Measurements from ENCODE around the gene RGS6. TPM values are rescaled to one million over a fixed set of nuclear protein-coding genes. Genes with fewer than 3 reads are reported as not detected.
A peak's percentile ranks its signal among the peaks of the same experiment; 100 is the strongest.
"Not testable (repeated sequence)": the region's sequence is repeated elsewhere in the genome, so short reads cannot be mapped to it uniquely, and the experiment has no call there.

The RGS6 gene
- total RNA-seq, 1 donor from 2014 or later = 2.4 TPM

GRCh38 chr14:72471346-72471745 is 539.1 kb downstream of the RGS6 start:
- Mint-ChIP-seq H3K4me3 (no peak overlapping the region), H3K27me3 (ENCODE audit: insufficient read depth) (no peaks in the 10 kb centered on the region), H3K36me3 (ENCODE audit: low read depth) (peaks cover 13% of the 10 kb centered on the region), H3K4me1 (ENCODE audit: low read depth) (peaks cover 37% of the 10 kb centered on the region), H3K27ac (no peak overlapping the region), H3K9me3 (peaks cover 7% of the 10 kb centered on the region)
- no peak for DNase-seq (ENCODE audit: low spot score)
- intact Hi-C loops (cut with micrococcal nuclease) = loop anchor here (10.0 kb wide), 1 partner anchor 1147 kb away; the partner anchor contains the start of gene SIPA1L1

GRCh38 chr14:72472845-72473244 is 540.6 kb downstream of the RGS6 start:
- intact Hi-C loops (cut with micrococcal nuclease) = loop anchor here (10.0 kb wide), 1 partner anchor 1148 kb away; the partner anchor contains the start of gene SIPA1L1
- Mint-ChIP-seq H3K27ac (no peak overlapping the region), H3K27me3 (ENCODE audit: insufficient read depth) (no peaks in the 10 kb centered on the region), H3K4me3 (no peak overlapping the region), H3K4me1 (ENCODE audit: low read depth) (peaks cover 52% of the 10 kb centered on the region), H3K9me3 (no peaks in the 10 kb centered on the region), H3K36me3 (ENCODE audit: low read depth) (peaks cover 6% of the 10 kb centered on the region)
- no peak for DNase-seq (ENCODE audit: low spot score)

DNA sequence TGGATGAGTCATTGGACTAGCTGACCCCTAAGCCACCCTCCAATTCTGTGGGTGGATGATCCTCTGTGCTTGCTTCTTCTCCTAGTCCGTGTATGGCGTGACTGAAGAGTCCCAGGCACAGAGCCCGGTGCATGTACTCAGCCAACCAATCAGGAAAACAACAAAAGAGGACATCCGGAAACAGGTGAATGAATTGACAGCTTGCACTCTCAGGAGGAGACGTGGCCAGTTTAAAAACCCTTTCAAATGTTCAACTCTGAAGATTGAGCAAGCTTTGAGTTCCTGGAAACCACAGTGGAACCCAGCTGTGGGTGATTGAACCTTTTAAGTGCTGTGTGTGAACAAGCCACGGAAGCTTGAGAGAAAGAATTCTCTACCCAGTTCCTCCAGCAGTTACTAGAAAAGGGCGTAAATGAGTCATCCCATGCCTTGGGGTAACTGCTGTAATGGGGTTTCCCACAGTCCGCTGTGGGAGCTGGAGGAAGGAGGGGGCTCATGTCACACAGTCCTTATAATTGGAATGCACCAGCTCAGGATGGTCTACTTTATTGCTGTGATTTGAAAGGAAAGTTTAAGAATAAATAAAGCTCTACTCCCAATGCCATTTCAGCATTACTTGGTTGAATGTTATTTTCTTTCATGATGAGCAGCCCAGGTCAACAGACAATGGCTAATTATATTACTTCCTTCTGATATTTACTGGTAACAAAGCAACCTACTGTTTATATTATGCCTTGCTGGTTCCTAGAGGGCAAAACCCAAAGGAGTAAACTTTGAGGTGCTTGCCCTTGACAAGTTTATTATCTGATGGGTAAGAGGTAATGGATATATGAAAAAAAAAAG is 544.6 kb downstream of the RGS6 start:
- DNase-seq (ENCODE audit: low spot score) = peak; percentile 81
- no peaks in the 10 kb centered on the region for H3K27me3 Mint-ChIP-seq (ENCODE audit: insufficient read depth)
- peak overlapping the region; percentile 87 for H3K27ac Mint-ChIP-seq
- peaks cover 11% of the 10 kb centered on the region for H3K36me3 Mint-ChIP-seq (ENCODE audit: low read depth)
- H3K4me1 Mint-ChIP-seq (ENCODE audit: low read depth) = peaks cover 80% of the 10 kb centered on the region
- H3K4me3 Mint-ChIP-seq = peak overlapping the region; percentile 53
- intact Hi-C loops (cut with micrococcal nuclease) = loop anchor here (1.0 to 10.0 kb wide), 10 partner anchors 26 to 1590 kb away; partner anchors contain the start of genes DPF3, RBM25 and SIPA1L1
- peaks cover under 1% of the 10 kb centered on the region for H3K9me3 Mint-ChIP-seq

- H3K4me3 Mint-ChIP-seq = peak overlapping the region; percentile 30
These were observed 545.3 kb downstream of the RGS6 start for GRCh38 chr14:72477578-72477977.

GRCh38 chr14:72478471-72478893 is 546.3 kb downstream of the RGS6 start:
- H3K4me3 Mint-ChIP-seq = peak overlapping the region; percentile 30
- peak overlapping the region; percentile 87 for H3K27ac Mint-ChIP-seq

More at GRCh38 chr14:72477578-72477977, 545.3 kb downstream of the RGS6 start:
- H3K27me3 Mint-ChIP-seq (ENCODE audit: insufficient read depth); H3K9me3 Mint-ChIP-seq: not testable (repeated sequence)
- Mint-ChIP-seq H3K27ac (peak overlapping the region; percentile 87), H3K36me3 (ENCODE audit: low read depth) (peaks cover 18% of the 10 kb centered on the region), H3K4me1 (ENCODE audit: low read depth) (peaks cover 81% of the 10 kb centered on the region)
- peak; percentile 12 for DNase-seq (ENCODE audit: low spot score)
- intact Hi-C loops (cut with micrococcal nuclease) = loop anchor here (1.0 to 10.0 kb wide), 8 partner anchors 35 to 1591 kb away; partner anchors contain the start of genes DPF3, RBM25 and SIPA1L1

DNA sequence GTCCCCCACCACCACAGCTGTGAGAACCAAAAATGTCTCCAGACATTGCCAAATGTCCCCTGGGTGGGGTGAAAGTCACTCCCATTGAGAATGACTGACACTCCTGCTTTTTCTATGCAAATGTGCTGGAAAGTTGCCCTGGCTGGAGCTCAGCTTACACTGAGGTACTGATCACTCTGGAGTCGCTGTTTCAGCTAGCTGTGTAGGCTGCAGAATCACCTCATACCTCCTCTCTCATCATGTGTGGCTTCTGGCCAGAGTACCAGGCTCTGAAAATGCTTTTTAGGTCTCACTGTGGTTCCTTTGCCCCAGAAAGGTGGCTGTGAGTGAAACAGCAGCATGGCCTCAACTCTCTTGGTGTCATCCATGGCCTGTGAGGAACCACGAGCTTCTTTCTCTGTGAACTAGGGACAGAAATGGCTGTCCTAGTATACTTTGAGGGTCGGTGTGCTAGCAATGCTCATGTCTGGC is 547.3 kb downstream of the RGS6 start:
- peak overlapping the region; percentile 47 for H3K4me3 Mint-ChIP-seq
- H3K9me3 Mint-ChIP-seq = peaks cover 21% of the 10 kb centered on the region
- H3K4me1 Mint-ChIP-seq (ENCODE audit: low read depth) = peaks cover 80% of the 10 kb centered on the region
- no peak for DNase-seq (ENCODE audit: low spot score)
- H3K27ac Mint-ChIP-seq = peak overlapping the region; percentile 76
- intact Hi-C loops (cut with micrococcal nuclease) = loop anchor here (5.0 to 10.0 kb wide), 3 partner anchors 37 to 1155 kb away; partner anchors contain the start of genes RBM25 and SIPA1L1
- peaks cover 31% of the 10 kb centered on the region for H3K36me3 Mint-ChIP-seq (ENCODE audit: low read depth)
- no peaks in the 10 kb centered on the region for H3K27me3 Mint-ChIP-seq (ENCODE audit: insufficient read depth)

More at GRCh38 chr14:72478471-72478893, 546.3 kb downstream of the RGS6 start:
- Mint-ChIP-seq H3K36me3 (ENCODE audit: low read depth) (peaks cover 24% of the 10 kb centered on the region), H3K27me3 (ENCODE audit: insufficient read depth) (no peaks in the 10 kb centered on the region), H3K4me1 (ENCODE audit: low read depth) (peaks cover 85% of the 10 kb centered on the region), H3K9me3 (peaks cover 14% of the 10 kb centered on the region)
- DNase-seq (ENCODE audit: low spot score) = no peak
- intact Hi-C loops (cut with micrococcal nuclease) = loop anchor here (5.0 to 10.0 kb wide), 3 partner anchors 36 to 1154 kb away; partner anchors contain the start of genes RBM25 and SIPA1L1

DNA sequence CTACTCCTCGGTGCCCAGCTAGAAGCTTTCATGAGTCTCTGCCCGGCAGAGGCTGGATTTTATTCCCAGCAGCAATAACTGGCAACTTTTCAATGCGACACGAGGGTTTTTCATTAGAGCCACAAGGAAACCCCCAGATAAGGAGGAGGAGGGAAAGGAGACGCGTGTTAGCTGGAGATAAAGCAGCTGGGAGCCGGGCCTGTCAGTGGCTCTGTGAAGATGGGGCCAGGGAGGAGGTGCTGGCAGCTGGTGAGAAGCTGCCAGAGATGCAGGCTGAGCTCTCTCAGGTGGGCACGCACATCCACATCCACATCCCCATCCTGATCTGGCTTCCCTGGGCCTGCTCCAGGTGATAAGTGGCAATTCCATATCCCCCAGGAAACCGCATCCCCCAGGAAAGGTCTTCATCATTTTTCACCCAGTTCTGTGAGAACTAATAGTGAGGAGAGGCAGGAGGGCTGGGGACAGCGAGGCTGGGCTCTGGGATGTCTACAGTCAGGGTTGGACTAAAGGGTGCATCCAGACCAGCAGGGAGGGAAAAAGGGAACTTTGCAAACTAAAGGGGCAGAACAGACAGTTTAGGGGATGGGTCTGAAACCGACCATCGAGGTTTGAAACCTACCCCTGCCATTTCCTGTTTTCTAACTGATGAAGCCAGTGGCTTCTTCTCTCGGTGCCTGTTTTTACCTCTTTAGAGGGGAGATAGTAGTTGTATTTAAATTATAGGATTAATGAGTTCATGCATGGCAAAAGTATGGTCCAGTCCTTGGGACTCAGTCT is 548.4 kb downstream of the RGS6 start:
- intact Hi-C loops (cut with micrococcal nuclease) = no loop called here
- no peaks in the 10 kb centered on the region for H3K27me3 Mint-ChIP-seq (ENCODE audit: insufficient read depth)
- H3K4me1 Mint-ChIP-seq (ENCODE audit: low read depth) = peaks cover 72% of the 10 kb centered on the region
- no peak for DNase-seq (ENCODE audit: low spot score)
- peaks cover 29% of the 10 kb centered on the region for H3K9me3 Mint-ChIP-seq
- peak overlapping the region; percentile 45 for H3K4me3 Mint-ChIP-seq
- H3K36me3 Mint-ChIP-seq (ENCODE audit: low read depth) = peaks cover 35% of the 10 kb centered on the region
- H3K27ac Mint-ChIP-seq = peak overlapping the region; percentile 76

GRCh38 chr14:72483311-72483710 is 551.1 kb downstream of the RGS6 start:
- H3K4me1 Mint-ChIP-seq (ENCODE audit: low read depth) = peaks cover 46% of the 10 kb centered on the region
- no peak overlapping the region for H3K27ac Mint-ChIP-seq
- H3K27me3 Mint-ChIP-seq (ENCODE audit: insufficient read depth) = no peaks in the 10 kb centered on the region
- H3K4me3 Mint-ChIP-seq = no peak overlapping the region
- H3K36me3 Mint-ChIP-seq (ENCODE audit: low read depth) = peaks cover 43% of the 10 kb centered on the region
- intact Hi-C loops (cut with micrococcal nuclease) = no loop called here
- peaks cover 52% of the 10 kb centered on the region for H3K9me3 Mint-ChIP-seq
- DNase-seq (ENCODE audit: low spot score) = no peak

DNA sequence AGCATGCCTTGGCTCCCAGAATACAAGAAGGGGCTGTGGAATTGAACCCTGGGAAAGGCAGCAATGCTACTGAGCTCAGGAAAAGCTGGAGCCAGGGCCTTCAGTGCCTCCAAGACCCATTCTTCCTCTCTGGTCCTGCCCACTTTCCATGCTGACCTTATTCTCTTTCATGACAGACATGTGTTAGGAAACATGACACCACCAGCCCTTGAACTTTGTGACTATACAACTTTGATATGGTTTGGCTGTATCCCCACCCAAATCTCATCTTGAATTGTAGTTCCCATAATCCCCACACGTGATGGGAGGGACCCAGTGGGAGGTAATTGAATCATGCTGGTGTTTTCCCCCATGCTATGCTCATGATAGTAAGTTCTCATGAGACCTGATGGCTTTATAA is 553.5 kb downstream of the RGS6 start:
- Mint-ChIP-seq H3K4me3 (no peak overlapping the region), H3K9me3 (peaks cover 73% of the 10 kb centered on the region), H3K4me1 (ENCODE audit: low read depth) (peaks cover 22% of the 10 kb centered on the region), H3K27me3 (ENCODE audit: insufficient read depth) (no peaks in the 10 kb centered on the region), H3K36me3 (ENCODE audit: low read depth) (peaks cover 50% of the 10 kb centered on the region), H3K27ac (no peak overlapping the region)
- DNase-seq (ENCODE audit: low spot score) = no peak
- intact Hi-C loops (cut with micrococcal nuclease) = no loop called here

GRCh38 chr14:72488514-72488913 is 556.3 kb downstream of the RGS6 start:
- no peak for DNase-seq (ENCODE audit: low spot score)
- Mint-ChIP-seq H3K4me3 (no peak overlapping the region), H3K36me3 (ENCODE audit: low read depth) (peaks cover 43% of the 10 kb centered on the region), H3K27me3 (ENCODE audit: insufficient read depth) (no peaks in the 10 kb centered on the region), H3K27ac (no peak overlapping the region), H3K9me3 (peaks cover 75% of the 10 kb centered on the region), H3K4me1 (ENCODE audit: low read depth) (no peaks in the 10 kb centered on the region)
- intact Hi-C loops (cut with micrococcal nuclease) = no loop called here

DNA sequence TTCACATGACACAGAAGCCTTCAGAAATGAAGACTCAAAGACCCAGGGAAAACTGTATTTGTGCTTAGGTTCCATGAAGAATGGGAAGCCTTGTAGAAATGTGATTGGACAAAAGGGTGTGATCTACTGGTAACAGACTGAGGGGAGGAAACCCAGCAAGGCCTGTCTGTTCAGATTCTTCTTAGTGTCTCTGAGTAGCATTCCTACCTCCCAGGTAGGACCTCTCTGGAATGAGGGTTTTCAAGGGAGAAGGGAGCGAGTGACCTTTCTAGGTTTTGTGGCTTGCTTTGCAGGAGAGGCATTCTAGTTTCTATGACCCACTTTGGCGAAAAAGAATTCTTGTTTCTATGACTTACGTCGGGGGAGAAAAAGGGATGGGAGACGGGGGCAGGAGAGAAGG is 560.0 kb downstream of the RGS6 start:
- H3K4me3 Mint-ChIP-seq = no peak overlapping the region
- DNase-seq (ENCODE audit: low spot score) = no peak
- H3K27ac Mint-ChIP-seq = no peak overlapping the region
- H3K9me3 Mint-ChIP-seq = peaks cover 69% of the 10 kb centered on the region
- peaks cover 5% of the 10 kb centered on the region for H3K4me1 Mint-ChIP-seq (ENCODE audit: low read depth)
- H3K27me3 Mint-ChIP-seq (ENCODE audit: insufficient read depth) = peaks cover 12% of the 10 kb centered on the region
- peaks cover 31% of the 10 kb centered on the region for H3K36me3 Mint-ChIP-seq (ENCODE audit: low read depth)
- intact Hi-C loops (cut with micrococcal nuclease) = no loop called here

GRCh38 chr14:72495668-72496067 is 563.4 kb downstream of the RGS6 start:
- Mint-ChIP-seq H3K27ac (peak overlapping the region; percentile 9), H3K4me1 (ENCODE audit: low read depth) (peaks cover 12% of the 10 kb centered on the region), H3K27me3 (ENCODE audit: insufficient read depth) (peaks cover 14% of the 10 kb centered on the region), H3K9me3 (peaks cover 39% of the 10 kb centered on the region), H3K4me3 (no peak overlapping the region), H3K36me3 (ENCODE audit: low read depth) (peaks cover 29% of the 10 kb centered on the region)
- intact Hi-C loops (cut with micrococcal nuclease) = no loop called here
- DNase-seq (ENCODE audit: low spot score) = no peak

Measured in activated T-helper 1 cell treated with anti-CD3 and anti-CD28 coated beads, Interleukin-12 subunit alpha, Interleukin-12 subunit beta, Interleukin-2, Interleukin-4 antibody, amounts not matched to agents 30 ng/mL and 10 ng/mL and 1 ng/mL, durations not matched to agents 14 hours and 24 hours and 36 hours (primary cell).